ENCODE measurements around the gene FREM2. TPM values are rescaled to one million over a fixed set of nuclear protein-coding genes. Genes with fewer than 3 reads are reported as not detected.

FREM2 gene
- total and polyA plus RNA-seq, 2 of the 13 experiments (the other 11 are each of a cell fraction or from before 2014, with no cell fraction given), result not detected

DNA sequence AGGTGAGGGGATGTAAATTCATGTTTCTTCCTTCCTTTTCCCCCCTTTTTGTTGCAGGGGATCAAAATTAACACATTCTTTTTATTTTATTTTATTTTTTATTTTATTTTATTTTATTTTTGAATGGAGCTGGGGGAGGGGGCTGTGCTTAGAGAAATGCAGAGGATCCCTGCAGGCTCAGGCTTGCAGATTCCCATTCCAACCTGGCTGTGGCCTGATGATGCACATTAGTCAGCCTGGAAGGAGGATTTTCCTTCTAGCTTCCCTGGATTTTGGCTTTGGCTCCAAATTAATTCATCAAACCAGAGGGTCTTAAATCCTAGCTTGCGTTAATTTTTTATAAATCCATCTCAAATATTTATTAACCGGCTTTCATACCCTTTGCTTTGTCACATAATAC lies 67.0 kb downstream of the FREM2 start:
- Histone ChIP-seq H3K36me3 (replicated peaks in 1 of 2; ENCODE audit: control insufficient read depth in 1 of 2, insufficient read depth in 2 of 2, low read length in 2 of 2) (no peaks in the 10 kb centered on the region), H3K79me2 (ENCODE audit: insufficient read depth, low read length) (no peaks in the 10 kb centered on the region), H3K27me3 (ENCODE audit: control insufficient read depth in 1 of 2, insufficient read depth in 2 of 2, low read length in 2 of 2) (no peaks in the 10 kb centered on the region; a peak in 2 of 5 replicates), H3K4me1 (ENCODE audit: insufficient read depth, low read length) (no peaks in the 10 kb centered on the region), H3K4me3 (replicated peaks in 1 of 3; ENCODE audit: insufficient read depth in 1 of 3, low read depth in 2 of 3, low read length in 3 of 3) (no peak overlapping the region), H3K9ac (ENCODE audit: insufficient read depth, low read depth, low read length) (no peak overlapping the region), H3K27ac (ENCODE audit: extremely low read length, insufficient read depth, low read length) (no peak overlapping the region), H4K20me1 (ENCODE audit: insufficient read depth, low read length) (no peaks in the 10 kb centered on the region), H3K4me2 (ENCODE audit: low read depth, low read length) (no peak overlapping the region), H3K9me3 (ENCODE audit: low read length) (no peaks in the 10 kb centered on the region), H2AFZ (ENCODE audit: low read length) (no peak overlapping the region)
- WGBS (ENCODE audit: low lambda C conversion rate), result 22% methylated on average over 2 of the region's 2 CpGs
- TF ChIP-seq, protein P1, sequence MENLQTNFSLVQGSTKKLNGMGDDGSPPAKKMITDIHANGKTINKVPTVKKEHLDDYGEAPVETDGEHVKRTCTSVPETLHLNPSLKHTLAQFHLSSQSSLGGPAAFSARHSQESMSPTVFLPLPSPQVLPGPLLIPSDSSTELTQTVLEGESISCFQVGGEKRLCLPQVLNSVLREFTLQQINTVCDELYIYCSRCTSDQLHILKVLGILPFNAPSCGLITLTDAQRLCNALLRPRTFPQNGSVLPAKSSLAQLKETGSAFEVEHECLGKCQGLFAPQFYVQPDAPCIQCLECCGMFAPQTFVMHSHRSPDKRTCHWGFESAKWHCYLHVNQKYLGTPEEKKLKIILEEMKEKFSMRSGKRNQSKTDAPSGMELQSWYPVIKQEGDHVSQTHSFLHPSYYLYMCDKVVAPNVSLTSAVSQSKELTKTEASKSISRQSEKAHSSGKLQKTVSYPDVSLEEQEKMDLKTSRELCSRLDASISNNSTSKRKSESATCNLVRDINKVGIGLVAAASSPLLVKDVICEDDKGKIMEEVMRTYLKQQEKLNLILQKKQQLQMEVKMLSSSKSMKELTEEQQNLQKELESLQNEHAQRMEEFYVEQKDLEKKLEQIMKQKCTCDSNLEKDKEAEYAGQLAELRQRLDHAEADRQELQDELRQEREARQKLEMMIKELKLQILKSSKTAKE (CRISPR knock-in tag; IDR thresholded peaks at IDR 0.05; ENCODE audit: borderline replicate concordance), result no peak
- TF ChIP-seq, protein P2, sequence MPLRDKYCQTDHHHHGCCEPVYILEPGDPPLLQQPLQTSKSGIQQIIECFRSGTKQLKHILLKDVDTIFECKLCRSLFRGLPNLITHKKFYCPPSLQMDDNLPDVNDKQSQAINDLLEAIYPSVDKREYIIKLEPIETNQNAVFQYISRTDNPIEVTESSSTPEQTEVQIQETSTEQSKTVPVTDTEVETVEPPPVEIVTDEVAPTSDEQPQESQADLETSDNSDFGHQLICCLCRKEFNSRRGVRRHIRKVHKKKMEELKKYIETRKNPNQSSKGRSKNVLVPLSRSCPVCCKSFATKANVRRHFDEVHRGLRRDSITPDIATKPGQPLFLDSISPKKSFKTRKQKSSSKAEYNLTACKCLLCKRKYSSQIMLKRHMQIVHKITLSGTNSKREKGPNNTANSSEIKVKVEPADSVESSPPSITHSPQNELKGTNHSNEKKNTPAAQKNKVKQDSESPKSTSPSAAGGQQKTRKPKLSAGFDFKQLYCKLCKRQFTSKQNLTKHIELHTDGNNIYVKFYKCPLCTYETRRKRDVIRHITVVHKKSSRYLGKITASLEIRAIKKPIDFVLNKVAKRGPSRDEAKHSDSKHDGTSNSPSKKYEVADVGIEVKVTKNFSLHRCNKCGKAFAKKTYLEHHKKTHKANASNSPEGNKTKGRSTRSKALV (CRISPR knock-in tag; IDR thresholded peaks at IDR 0.05), result no peak
- TF ChIP-seq, protein P3, sequence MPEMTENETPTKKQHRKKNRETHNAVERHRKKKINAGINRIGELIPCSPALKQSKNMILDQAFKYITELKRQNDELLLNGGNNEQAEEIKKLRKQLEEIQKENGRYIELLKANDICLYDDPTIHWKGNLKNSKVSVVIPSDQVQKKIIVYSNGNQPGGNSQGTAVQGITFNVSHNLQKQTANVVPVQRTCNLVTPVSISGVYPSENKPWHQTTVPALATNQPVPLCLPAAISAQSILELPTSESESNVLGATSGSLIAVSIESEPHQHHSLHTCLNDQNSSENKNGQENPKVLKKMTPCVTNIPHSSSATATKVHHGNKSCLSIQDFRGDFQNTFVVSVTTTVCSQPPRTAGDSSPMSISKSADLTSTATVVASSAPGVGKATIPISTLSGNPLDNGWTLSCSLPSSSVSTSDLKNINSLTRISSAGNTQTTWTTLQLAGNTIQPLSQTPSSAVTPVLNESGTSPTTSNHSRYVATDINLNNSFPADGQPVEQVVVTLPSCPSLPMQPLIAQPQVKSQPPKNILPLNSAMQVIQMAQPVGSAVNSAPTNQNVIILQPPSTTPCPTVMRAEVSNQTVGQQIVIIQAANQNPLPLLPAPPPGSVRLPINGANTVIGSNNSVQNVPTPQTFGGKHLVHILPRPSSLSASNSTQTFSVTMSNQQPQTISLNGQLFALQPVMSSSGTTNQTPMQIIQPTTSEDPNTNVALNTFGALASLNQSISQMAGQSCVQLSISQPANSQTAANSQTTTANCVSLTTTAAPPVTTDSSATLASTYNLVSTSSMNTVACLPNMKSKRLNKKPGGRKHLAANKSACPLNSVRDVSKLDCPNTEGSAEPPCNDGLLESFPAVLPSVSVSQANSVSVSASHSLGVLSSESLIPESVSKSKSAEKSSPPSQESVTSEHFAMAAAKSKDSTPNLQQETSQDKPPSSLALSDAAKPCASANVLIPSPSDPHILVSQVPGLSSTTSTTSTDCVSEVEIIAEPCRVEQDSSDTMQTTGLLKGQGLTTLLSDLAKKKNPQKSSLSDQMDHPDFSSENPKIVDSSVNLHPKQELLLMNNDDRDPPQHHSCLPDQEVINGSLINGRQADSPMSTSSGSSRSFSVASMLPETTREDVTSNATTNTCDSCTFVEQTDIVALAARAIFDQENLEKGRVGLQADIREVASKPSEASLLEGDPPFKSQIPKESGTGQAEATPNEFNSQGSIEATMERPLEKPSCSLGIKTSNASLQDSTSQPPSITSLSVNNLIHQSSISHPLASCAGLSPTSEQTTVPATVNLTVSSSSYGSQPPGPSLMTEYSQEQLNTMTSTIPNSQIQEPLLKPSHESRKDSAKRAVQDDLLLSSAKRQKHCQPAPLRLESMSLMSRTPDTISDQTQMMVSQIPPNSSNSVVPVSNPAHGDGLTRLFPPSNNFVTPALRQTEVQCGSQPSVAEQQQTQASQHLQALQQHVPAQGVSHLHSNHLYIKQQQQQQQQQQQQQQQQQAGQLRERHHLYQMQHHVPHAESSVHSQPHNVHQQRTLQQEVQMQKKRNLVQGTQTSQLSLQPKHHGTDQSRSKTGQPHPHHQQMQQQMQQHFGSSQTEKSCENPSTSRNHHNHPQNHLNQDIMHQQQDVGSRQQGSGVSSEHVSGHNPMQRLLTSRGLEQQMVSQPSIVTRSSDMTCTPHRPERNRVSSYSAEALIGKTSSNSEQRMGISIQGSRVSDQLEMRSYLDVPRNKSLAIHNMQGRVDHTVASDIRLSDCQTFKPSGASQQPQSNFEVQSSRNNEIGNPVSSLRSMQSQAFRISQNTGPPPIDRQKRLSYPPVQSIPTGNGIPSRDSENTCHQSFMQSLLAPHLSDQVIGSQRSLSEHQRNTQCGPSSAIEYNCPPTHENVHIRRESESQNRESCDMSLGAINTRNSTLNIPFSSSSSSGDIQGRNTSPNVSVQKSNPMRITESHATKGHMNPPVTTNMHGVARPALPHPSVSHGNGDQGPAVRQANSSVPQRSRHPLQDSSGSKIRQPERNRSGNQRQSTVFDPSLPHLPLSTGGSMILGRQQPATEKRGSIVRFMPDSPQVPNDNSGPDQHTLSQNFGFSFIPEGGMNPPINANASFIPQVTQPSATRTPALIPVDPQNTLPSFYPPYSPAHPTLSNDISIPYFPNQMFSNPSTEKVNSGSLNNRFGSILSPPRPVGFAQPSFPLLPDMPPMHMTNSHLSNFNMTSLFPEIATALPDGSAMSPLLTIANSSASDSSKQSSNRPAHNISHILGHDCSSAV (CRISPR knock-in tag; IDR thresholded peaks at IDR 0.05; ENCODE audit: borderline replicate concordance), result no peak
- TF ChIP-seq, protein P4, sequence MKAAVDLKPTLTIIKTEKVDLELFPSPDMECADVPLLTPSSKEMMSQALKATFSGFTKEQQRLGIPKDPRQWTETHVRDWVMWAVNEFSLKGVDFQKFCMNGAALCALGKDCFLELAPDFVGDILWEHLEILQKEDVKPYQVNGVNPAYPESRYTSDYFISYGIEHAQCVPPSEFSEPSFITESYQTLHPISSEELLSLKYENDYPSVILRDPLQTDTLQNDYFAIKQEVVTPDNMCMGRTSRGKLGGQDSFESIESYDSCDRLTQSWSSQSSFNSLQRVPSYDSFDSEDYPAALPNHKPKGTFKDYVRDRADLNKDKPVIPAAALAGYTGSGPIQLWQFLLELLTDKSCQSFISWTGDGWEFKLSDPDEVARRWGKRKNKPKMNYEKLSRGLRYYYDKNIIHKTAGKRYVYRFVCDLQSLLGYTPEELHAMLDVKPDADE (CRISPR knock-in tag; IDR thresholded peaks at IDR 0.05), result no peak
- TF ChIP-seq MLLT10 (CRISPR knock-in tag; IDR thresholded peaks at IDR 0.05) (no peak), FOXK2 (IDR thresholded peaks at IDR 0.05) (no peak), ZNF234 (CRISPR knock-in tag; conservative IDR thresholded peaks at IDR 0.05) (no peak), ARID2 (CRISPR knock-in tag; IDR thresholded peaks at IDR 0.05; ENCODE audit: borderline replicate concordance) (no peak)
- TF ChIP-seq, protein P5, sequence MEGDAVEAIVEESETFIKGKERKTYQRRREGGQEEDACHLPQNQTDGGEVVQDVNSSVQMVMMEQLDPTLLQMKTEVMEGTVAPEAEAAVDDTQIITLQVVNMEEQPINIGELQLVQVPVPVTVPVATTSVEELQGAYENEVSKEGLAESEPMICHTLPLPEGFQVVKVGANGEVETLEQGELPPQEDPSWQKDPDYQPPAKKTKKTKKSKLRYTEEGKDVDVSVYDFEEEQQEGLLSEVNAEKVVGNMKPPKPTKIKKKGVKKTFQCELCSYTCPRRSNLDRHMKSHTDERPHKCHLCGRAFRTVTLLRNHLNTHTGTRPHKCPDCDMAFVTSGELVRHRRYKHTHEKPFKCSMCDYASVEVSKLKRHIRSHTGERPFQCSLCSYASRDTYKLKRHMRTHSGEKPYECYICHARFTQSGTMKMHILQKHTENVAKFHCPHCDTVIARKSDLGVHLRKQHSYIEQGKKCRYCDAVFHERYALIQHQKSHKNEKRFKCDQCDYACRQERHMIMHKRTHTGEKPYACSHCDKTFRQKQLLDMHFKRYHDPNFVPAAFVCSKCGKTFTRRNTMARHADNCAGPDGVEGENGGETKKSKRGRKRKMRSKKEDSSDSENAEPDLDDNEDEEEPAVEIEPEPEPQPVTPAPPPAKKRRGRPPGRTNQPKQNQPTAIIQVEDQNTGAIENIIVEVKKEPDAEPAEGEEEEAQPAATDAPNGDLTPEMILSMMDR (CRISPR knock-in tag; IDR thresholded peaks at IDR 0.05), result no peak
- BruUV-seq (replicated peaks), result no TSS peak
- FAIRE-seq (no peak), ATAC-seq (no peak), DNase-seq (ENCODE audit: low spot score) (no peak)
- in situ Hi-C loops (cut with HindIII; ENCODE audit: extremely low pct_ligation_motif_present, low pct_unique_long_range_greater_than_20kb), result no loop called here
- intact Hi-C loops (cut with micrococcal nuclease; ENCODE audit: unreplicated experiment), result no loop called here
- POLR2A ChIA-PET, result no interaction called here
- CTCF ChIA-PET (ENCODE audit: low intra/inter-chr PET ratio, low total read pairs), result no interaction called here
